NB4 (cell line): Measurements from ENCODE around the gene NFS1.

Source experiments
- CTCF ChIP-seq: IDR thresholded peaks from one replicate; pipeline ENCODE4 v1.5.1; 2012; ENCODE audit warnings: low read depth, low read length
- MAX ChIP-seq: IDR thresholded peaks from 2 replicates; pipeline ENCODE4 v1.6.1; 2011; ENCODE audit warnings: low read depth, low read length
- MYC ChIP-seq: IDR thresholded peaks from 2 replicates; pipeline ENCODE4 v1.6.1; 2011; ENCODE audit warnings: low read depth, low read length
- POLR2A ChIP-seq: IDR thresholded peaks from 2 replicates; pipeline ENCODE4 v1.6.1; 2011; ENCODE audit warnings: mild to moderate bottlenecking; ENCODE audit not compliant: insufficient read length; ENCODE audit errors: extremely low read depth

GRCh38 chr20:35619196-35620095, 79.7 kb downstream of the NFS1 start:
- TF ChIP-seq CTCF (peak; percentile 54), MYC (no peak), MAX (no peak), POLR2A (no peak)
